ENCODE data around the gene TLE2. TPM values are rescaled to one million over a fixed set of nuclear protein-coding genes. Genes with fewer than 3 reads are reported as not detected.

The TLE2 gene
- total and polyA plus RNA-seq, 9 of the 15 experiments (the other 6 are each of a cell fraction or from before 2014, with no cell fraction given): 0.35 to 13.1 (median 6.2) TPM

GRCh38 chr19:3017923-3018322 lies 11.2 kb downstream of the TLE2 start (continued):
- TF ChIP-seq FOXA3 (CRISPR knock-in tag; conservative IDR thresholded peaks at IDR 0.05 in 1 of 2, IDR thresholded peaks at IDR 0.05 in 1 of 2) (no peak), CHD4 (IDR thresholded peaks at IDR 0.05; ENCODE audit: insufficient read depth, insufficient replicate concordance, low read depth, low read length, poor library complexity, severe bottlenecking) (no peak), L3MBTL2 (IDR thresholded peaks at IDR 0.05) (no peak), NBN (IDR thresholded peaks at IDR 0.05; ENCODE audit: low read depth) (no peak), RBM34 (IDR thresholded peaks at IDR 0.05; ENCODE audit: borderline replicate concordance, insufficient read depth, low read length) (no peak), ZNF592 (IDR thresholded peaks at IDR 0.05) (no peak), CBX1 (IDR thresholded peaks at IDR 0.05; ENCODE audit: low read depth) (no peak), ZNF277 (CRISPR knock-in tag; IDR thresholded peaks at IDR 0.05; ENCODE audit: borderline replicate concordance) (no peak), RCOR1 (IDR thresholded peaks at IDR 0.05; ENCODE audit: borderline replicate concordance in 1 of 2, low read depth in 2 of 2, low read length in 2 of 2) (0 out of 4 replicates have a peak, but pooled peaks of 1 of the 2 experiments have one; percentile 13), ZNF121 (CRISPR knock-in tag; conservative IDR thresholded peaks at IDR 0.05) (peak; percentile 69), ZNF41 (CRISPR knock-in tag; conservative IDR thresholded peaks at IDR 0.05) (no peak), SIN3A (IDR thresholded peaks at IDR 0.05; ENCODE audit: borderline replicate concordance in 2 of 2, control insufficient read depth in 1 of 2, low read depth in 2 of 2, low read length in 2 of 2) (no peak), NFYB (IDR thresholded peaks at IDR 0.05; ENCODE audit: extremely low read depth, insufficient read length) (no peak), SPI1 (IDR thresholded peaks at IDR 0.05; ENCODE audit: borderline replicate concordance, low read depth, low read length) (no peak), ZNF57 (CRISPR knock-in tag; IDR thresholded peaks at IDR 0.05) (no peak), SRSF7 (optimal IDR thresholded peaks at IDR 0.05; ENCODE audit: low read depth, low read length) (no peak), ZNF384 (IDR thresholded peaks at IDR 0.05; ENCODE audit: low read depth, low read length) (no peak), ZNF707 (CRISPR knock-in tag; conservative IDR thresholded peaks at IDR 0.05) (no peak), RBM25 (IDR thresholded peaks at IDR 0.05; ENCODE audit: low read depth, low read length, severe bottlenecking) (peak; percentile 68), MAFG (tag; conservative IDR thresholded peaks at IDR 0.05) (no peak), NCOA2 (IDR thresholded peaks at IDR 0.05; ENCODE audit: partially characterized antibody in 2 of 2) (no peak)
